Endothelial cell (in vitro differentiated cells): ENCODE measurements around the gene RFT1. TPM values are rescaled to one million over a fixed set of nuclear protein-coding genes. Genes with fewer than 3 reads are reported as not detected.

Experiments used
- DNase-seq: peaks from one replicate; pipeline ENCODE4 v3.0.0; 2021; ENCODE audit warnings: low spot score
- H3K27ac Mint-ChIP-seq: one replicate; pipeline ENCODE4 v1.8.0; 2021; ENCODE audit warnings: mixed read lengths, inconsistent platforms; ENCODE audit not compliant: unreplicated experiment
- H3K27me3 Mint-ChIP-seq: one replicate; pipeline ENCODE4 v1.8.0; 2021; ENCODE audit warnings: mild to moderate bottlenecking, moderate library complexity, mixed read lengths, inconsistent platforms; ENCODE audit not compliant: unreplicated experiment
- H3K36me3 Mint-ChIP-seq: one replicate; pipeline ENCODE4 v1.8.0; 2021; ENCODE audit warnings: mild to moderate bottlenecking, low read depth, mixed read lengths, inconsistent platforms; ENCODE audit not compliant: unreplicated experiment
- H3K4me1 Mint-ChIP-seq: one replicate; pipeline ENCODE4 v1.8.0; 2021; ENCODE audit warnings: mild to moderate bottlenecking, mixed read lengths, inconsistent platforms; ENCODE audit not compliant: unreplicated experiment
- H3K4me3 Mint-ChIP-seq: one replicate; pipeline ENCODE4 v1.8.0; 2021; ENCODE audit warnings: mild to moderate bottlenecking, mixed read lengths, inconsistent platforms; ENCODE audit not compliant: unreplicated experiment
- H3K9me3 Mint-ChIP-seq: one replicate; pipeline ENCODE4 v1.8.0; 2021; ENCODE audit warnings: mixed read lengths, inconsistent platforms; ENCODE audit not compliant: unreplicated experiment
- total RNA-seq: library from RNA; stranded (reverse); fragmentation: NEBNext Ultra II Directional; extraction: Animal tissue kit (Norgen Biotek cat#: 25700); gene quantifications from one replicate; pipeline ENCODE4 v1.2.1, GENCODE V29; 2021; ENCODE audit not compliant: unreplicated experiment
- TF ChIP-seq, protein P1 (sequence below): fragments of 200-600 bp; sonication (generic); IDR thresholded peaks from one replicate; pipeline ENCODE4 v1.5.0; 2021; ENCODE audit warnings: antibody characterized with exemption; ENCODE audit not compliant: unreplicated experiment

Gene RFT1
- total RNA-seq, 1 donor from 2014 or later, result 21.1 TPM

DNA sequence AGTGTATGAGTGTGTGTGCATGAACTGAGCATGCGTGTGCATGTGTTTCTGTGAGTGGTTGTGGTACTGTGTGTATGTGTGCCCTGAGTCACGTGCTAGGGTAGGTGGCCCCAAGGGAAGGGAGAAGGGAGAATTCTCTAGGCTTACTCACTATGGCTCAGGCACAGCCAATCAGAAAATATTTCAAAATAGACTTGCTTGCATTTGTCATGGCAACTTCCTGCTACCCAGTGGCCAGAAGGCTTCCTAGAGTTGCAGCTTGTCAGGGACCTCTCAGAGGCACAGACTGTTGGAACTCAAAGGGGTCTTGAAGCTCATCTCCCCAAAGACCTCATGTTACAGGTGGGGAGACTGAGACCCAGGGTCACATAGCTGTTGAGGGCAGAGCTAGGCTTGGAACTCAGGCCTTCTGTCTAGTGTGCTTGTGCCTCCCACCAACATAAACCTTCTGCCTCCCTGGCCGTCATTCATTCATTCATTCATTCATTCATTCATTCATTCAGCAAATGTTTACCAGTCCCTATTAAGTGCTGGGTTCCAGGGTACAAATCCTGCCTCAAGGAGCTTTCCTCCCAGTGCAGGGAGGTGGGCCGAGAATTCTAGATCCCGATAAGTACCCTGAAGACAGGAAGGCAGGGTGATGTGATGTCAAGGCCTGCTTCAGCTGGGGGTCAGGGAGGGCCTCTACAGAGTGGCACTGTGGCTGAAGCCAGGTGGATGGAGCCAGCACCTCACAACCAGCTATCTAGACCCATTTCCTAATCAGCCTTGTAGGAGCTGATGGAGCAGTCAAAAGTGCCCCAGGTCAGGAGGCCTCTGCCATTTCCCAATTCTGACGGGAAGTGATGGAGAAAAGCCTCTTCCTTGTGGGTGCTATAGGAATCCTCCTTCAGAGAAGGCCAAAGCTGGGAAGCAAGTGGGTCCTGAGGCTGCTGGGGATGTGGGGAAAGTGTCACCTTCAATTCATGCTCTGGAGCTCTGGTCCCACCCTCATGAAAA lies 10.9 kb upstream of the RFT1 start:
- peaks cover 14% of the 10 kb centered on the region for H3K27me3 Mint-ChIP-seq
- H3K4me3 Mint-ChIP-seq, result no peak overlapping the region
- no peak for DNase-seq
- no peaks in the 10 kb centered on the region for H3K9me3 Mint-ChIP-seq
- TF ChIP-seq, protein P1, sequence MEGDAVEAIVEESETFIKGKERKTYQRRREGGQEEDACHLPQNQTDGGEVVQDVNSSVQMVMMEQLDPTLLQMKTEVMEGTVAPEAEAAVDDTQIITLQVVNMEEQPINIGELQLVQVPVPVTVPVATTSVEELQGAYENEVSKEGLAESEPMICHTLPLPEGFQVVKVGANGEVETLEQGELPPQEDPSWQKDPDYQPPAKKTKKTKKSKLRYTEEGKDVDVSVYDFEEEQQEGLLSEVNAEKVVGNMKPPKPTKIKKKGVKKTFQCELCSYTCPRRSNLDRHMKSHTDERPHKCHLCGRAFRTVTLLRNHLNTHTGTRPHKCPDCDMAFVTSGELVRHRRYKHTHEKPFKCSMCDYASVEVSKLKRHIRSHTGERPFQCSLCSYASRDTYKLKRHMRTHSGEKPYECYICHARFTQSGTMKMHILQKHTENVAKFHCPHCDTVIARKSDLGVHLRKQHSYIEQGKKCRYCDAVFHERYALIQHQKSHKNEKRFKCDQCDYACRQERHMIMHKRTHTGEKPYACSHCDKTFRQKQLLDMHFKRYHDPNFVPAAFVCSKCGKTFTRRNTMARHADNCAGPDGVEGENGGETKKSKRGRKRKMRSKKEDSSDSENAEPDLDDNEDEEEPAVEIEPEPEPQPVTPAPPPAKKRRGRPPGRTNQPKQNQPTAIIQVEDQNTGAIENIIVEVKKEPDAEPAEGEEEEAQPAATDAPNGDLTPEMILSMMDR, result no peak
- no peak overlapping the region for H3K27ac Mint-ChIP-seq
- no peaks in the 10 kb centered on the region for H3K36me3 Mint-ChIP-seq
- H3K4me1 Mint-ChIP-seq, result no peaks in the 10 kb centered on the region

- Mint-ChIP-seq H3K27me3 (peaks cover 14% of the 10 kb centered on the region), H3K27ac (no peak overlapping the region), H3K9me3 (no peaks in the 10 kb centered on the region), H3K4me1 (no peaks in the 10 kb centered on the region), H3K36me3 (no peaks in the 10 kb centered on the region), H3K4me3 (no peak overlapping the region)
- DNase-seq, result no peak
- TF ChIP-seq, protein P1, result no peak
Observed at GRCh38 chr3:53139906-53140846, 9.9 kb upstream of the RFT1 start.

DNA sequence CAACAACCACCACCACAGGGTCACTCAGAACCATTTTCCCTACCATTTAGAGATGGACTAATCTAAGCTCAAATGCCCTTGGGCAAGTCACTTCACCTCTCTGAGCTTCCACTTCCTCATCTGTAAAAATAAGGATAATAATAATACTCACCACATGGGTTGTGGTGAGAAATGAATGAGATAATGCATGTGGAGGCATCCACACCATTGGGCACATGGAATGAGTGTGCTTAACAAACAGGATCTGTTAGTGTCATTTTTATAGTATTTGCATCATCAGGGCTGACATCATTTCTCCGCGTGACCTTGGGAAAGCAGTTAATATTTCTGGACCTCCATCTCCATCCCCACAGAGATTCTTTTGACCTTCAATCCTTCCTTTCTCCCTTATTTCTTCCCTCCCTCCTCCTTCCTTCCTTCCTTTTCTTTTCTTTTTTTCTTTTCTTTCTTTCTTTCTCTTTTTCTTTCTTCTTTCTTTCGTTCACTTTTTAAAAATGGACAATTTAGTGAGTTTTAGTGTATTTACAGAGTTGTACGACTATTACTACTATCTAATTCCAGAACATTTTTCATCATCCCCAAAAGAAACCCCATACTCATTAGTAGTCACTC lies 7.7 kb upstream of the RFT1 start:
- no peaks in the 10 kb centered on the region for H3K9me3 Mint-ChIP-seq
- no peaks in the 10 kb centered on the region for H3K4me1 Mint-ChIP-seq
- H3K36me3 Mint-ChIP-seq, result no peaks in the 10 kb centered on the region
- H3K4me3 Mint-ChIP-seq, result no peak overlapping the region
- peaks cover 10% of the 10 kb centered on the region for H3K27me3 Mint-ChIP-seq
- TF ChIP-seq, protein P1, result no peak
- H3K27ac Mint-ChIP-seq, result peak overlapping the region; percentile 7
- DNase-seq, result no peak

GRCh38 chr3:53137221-53137620 lies 7.0 kb upstream of the RFT1 start:
- Mint-ChIP-seq H3K27ac (no peak overlapping the region), H3K27me3 (peaks cover 10% of the 10 kb centered on the region), H3K36me3 (no peaks in the 10 kb centered on the region), H3K4me3 (no peak overlapping the region), H3K9me3 (no peaks in the 10 kb centered on the region), H3K4me1 (no peaks in the 10 kb centered on the region)
- TF ChIP-seq, protein P1, result no peak
- no peak for DNase-seq
